ENCODE results near the gene SOD2.
"Not testable (repeated sequence)": the region's sequence is repeated elsewhere in the genome, so short reads cannot be mapped to it uniquely, and the experiment has no call there.

SOD2 gene

DNA sequence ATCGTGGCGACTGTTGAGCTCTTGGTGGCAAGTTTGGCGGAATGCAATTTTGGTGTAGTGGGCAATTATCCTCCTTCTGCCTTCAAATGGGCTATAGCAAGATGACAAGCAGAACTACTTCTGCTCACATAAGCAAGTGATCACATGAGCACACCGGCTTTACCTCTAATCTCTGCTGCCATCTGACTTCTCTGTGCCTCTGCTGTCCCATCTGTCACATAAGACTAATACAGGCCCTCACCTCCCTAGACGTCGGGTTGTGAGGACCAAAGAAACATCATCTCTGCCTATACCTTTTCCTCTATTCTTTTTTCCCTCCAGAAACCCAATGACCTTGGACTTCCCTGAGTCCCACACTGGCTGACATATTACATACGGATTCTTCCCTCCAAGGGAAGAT, 20.9 kb upstream of the SOD2 start:
- no peaks in the 10 kb centered on the region for H3K27me3 ChIP-seq (replicated peaks; ENCODE audit: control insufficient read depth, insufficient read depth, low read length)
- no peak for DNase-seq (ENCODE audit: extremely low read depth, insufficient read length)
- no peaks in the 10 kb centered on the region for H3K36me3 ChIP-seq (ENCODE audit: control insufficient read depth, insufficient read depth, low read length)
- TF ChIP-seq, protein P1, sequence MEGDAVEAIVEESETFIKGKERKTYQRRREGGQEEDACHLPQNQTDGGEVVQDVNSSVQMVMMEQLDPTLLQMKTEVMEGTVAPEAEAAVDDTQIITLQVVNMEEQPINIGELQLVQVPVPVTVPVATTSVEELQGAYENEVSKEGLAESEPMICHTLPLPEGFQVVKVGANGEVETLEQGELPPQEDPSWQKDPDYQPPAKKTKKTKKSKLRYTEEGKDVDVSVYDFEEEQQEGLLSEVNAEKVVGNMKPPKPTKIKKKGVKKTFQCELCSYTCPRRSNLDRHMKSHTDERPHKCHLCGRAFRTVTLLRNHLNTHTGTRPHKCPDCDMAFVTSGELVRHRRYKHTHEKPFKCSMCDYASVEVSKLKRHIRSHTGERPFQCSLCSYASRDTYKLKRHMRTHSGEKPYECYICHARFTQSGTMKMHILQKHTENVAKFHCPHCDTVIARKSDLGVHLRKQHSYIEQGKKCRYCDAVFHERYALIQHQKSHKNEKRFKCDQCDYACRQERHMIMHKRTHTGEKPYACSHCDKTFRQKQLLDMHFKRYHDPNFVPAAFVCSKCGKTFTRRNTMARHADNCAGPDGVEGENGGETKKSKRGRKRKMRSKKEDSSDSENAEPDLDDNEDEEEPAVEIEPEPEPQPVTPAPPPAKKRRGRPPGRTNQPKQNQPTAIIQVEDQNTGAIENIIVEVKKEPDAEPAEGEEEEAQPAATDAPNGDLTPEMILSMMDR (IDR thresholded peaks at IDR 0.05; ENCODE audit: insufficient read depth, low read length, poor library complexity, severe bottlenecking): no peak
- H3K4me3 ChIP-seq (replicated peaks; ENCODE audit: low read depth, low read length): no peak overlapping the region

DNA sequence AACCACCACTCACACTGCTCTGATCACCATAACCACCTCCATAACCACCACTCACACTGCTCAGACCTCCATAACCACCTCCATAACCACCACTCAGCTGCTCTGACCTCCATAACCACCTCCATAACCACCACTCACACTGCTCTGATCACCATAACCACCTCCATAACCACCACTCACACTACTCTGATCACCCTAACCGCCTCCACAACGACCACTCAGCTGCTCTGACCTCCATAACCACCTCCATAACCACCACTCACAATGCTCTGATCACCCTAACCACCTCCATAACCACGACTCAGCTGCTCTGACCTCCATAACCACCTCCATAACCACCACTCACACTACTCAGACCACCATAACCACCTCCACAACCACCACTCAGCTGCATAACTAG, 19.3 kb upstream of the SOD2 start:
- H3K36me3 ChIP-seq (ENCODE audit: control insufficient read depth, insufficient read depth, low read length); H3K27me3 ChIP-seq (replicated peaks; ENCODE audit: control insufficient read depth, insufficient read depth, low read length); DNase-seq (ENCODE audit: extremely low read depth, insufficient read length); H3K4me3 ChIP-seq (replicated peaks; ENCODE audit: low read depth, low read length): not testable (repeated sequence)

DNA sequence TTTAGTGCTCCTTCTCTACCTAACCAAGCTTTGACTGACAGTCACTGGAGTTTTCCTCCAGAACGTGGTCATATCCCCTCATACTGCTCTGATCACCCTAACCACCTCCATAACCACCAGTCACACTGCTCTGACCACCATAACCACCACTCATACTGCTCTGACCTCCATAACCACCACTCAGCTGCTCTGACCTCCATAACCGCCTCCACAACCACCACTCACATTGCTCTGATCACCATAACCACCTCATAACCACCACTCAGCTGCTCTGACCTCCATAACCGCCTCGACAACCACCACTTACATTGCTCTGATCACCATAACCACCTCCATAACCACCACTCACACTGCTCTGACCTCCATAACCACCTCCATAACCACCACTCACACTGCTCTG, 17.6 kb upstream of the SOD2 start:
- not testable (repeated sequence) for H3K4me3 ChIP-seq (replicated peaks; ENCODE audit: low read depth, low read length); H3K36me3 ChIP-seq (ENCODE audit: control insufficient read depth, insufficient read depth, low read length); DNase-seq (ENCODE audit: extremely low read depth, insufficient read length); H3K27me3 ChIP-seq (replicated peaks; ENCODE audit: control insufficient read depth, insufficient read depth, low read length)

DNA sequence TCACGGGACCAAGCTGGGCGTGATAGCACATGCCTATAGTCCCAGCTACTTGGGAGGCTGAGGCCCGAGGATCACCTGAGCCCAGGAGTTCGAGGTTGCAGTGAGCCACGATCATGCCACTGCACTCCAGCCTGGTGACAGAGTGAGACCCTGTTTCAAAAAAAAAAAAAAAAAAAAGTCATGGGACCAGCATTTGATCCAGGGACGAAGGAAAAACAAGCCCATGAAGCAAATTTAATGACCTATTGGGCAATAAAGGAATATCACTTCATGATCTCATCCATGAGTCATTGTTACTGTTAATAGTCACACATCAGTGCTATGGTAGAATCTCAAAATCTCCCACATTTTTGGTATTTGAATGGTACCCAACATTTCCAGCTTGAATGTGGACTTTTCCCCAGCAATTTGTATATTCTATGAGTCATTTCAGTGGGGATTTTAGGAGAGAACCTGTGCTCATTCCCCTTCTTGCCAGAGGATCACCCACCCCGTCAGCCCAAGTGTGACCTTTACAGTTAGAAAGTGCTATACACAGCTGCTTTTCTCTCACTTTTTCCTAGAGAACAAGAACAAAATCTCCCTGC, 8.5 kb upstream of the SOD2 start:
- DNase-seq (ENCODE audit: extremely low read depth, insufficient read length): no peak
- TF ChIP-seq, protein P1 (IDR thresholded peaks at IDR 0.05; ENCODE audit: insufficient read depth, low read length, poor library complexity, severe bottlenecking): no peak
- no peaks in the 10 kb centered on the region for H3K27me3 ChIP-seq (replicated peaks; ENCODE audit: control insufficient read depth, insufficient read depth, low read length)
- H3K36me3 ChIP-seq (ENCODE audit: control insufficient read depth, insufficient read depth, low read length): no peaks in the 10 kb centered on the region
- H3K4me3 ChIP-seq (replicated peaks; ENCODE audit: low read depth, low read length): no peak overlapping the region

DNA sequence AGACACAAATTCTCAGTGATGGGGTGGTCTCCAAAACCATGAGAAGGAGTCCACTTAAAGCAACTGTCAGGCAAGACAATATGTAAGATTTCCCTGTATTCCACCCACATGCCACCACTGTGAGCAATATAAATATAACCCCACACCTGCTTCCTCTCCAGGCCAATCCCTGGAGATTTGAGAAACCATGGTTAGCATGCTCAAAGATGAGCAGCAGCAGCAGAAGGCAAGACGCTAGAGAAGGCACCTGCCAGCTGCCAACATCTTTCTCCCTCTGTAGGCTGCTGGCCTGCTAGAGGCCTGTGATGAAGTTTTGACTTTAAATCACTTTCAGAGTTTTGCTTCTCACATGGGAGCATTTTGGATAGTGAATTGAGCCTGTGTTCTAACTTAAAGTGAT, 7.9 kb upstream of the SOD2 start:
- Histone ChIP-seq H3K27me3 (replicated peaks; ENCODE audit: control insufficient read depth, insufficient read depth, low read length) (no peaks in the 10 kb centered on the region), H3K36me3 (ENCODE audit: control insufficient read depth, insufficient read depth, low read length) (no peaks in the 10 kb centered on the region), H3K4me3 (replicated peaks; ENCODE audit: low read depth, low read length) (no peak overlapping the region)
- no peak for DNase-seq (ENCODE audit: extremely low read depth, insufficient read length)
- TF ChIP-seq, protein P1 (IDR thresholded peaks at IDR 0.05; ENCODE audit: insufficient read depth, low read length, poor library complexity, severe bottlenecking): no peak

DNA sequence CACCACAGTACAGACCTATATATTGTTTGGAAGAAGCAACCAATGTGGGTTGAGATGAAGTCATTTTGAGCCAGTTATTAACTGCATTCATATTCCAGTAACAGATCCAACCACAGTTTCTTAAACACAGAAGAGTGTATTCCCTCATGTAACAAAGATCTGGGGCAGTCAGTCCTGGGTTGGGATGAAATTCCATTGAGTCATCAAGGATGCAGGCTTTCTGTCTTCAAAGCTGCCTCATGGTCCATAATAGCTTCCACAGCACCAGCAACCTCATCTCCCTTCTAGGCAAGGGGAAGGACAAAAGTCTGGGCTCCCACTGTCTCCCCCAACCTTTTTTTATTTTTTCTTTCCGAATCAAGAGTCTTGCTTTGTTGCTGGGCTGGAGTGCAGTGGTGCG, 2.9 kb upstream of the SOD2 start:
- H3K36me3 ChIP-seq (ENCODE audit: control insufficient read depth, insufficient read depth, low read length): no peaks in the 10 kb centered on the region
- DNase-seq (ENCODE audit: extremely low read depth, insufficient read length): no peak
- TF ChIP-seq, protein P1 (IDR thresholded peaks at IDR 0.05; ENCODE audit: insufficient read depth, low read length, poor library complexity, severe bottlenecking): no peak
- H3K4me3 ChIP-seq (replicated peaks; ENCODE audit: low read depth, low read length): no peak overlapping the region
- H3K27me3 ChIP-seq (replicated peaks; ENCODE audit: control insufficient read depth, insufficient read depth, low read length): no peaks in the 10 kb centered on the region

DNA sequence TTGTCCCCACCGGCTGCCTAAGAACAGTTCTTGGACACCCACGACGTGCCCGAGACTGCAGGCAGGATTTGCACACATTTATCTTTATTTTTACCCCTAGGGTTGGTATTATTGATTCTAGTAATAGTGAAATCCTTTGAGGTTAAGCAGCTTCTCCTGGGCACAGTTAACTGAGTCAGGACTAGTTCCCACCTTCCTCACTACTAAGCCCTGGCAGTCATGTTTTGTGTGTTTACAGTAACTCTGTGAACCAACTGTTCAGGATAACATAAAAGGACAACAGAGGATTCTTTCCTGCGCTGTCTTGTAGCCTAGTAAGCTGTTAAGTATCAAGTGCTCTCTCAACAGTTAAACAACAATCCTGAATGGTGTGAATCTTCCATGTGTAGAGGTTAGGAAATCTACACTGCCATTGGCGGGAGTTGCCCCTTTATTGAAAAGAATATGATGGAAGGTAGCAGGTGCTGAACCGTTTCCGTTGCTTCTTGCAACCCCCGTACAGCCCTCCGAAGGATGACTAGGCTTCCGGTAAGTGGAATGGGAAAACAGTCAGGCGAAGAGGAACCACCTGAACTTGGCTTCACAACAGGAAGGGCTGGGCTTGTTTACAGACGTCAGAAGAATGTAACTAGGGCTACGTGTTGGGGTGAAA, 979 bp upstream of the SOD2 start:
- Histone ChIP-seq H3K27me3 (replicated peaks; ENCODE audit: control insufficient read depth, insufficient read depth, low read length) (no peaks in the 10 kb centered on the region), H3K4me3 (replicated peaks; ENCODE audit: low read depth, low read length) (peak overlapping the region; percentile 78), H3K36me3 (ENCODE audit: control insufficient read depth, insufficient read depth, low read length) (peaks cover under 1% of the 10 kb centered on the region)
- TF ChIP-seq, protein P1 (IDR thresholded peaks at IDR 0.05; ENCODE audit: insufficient read depth, low read length, poor library complexity, severe bottlenecking): no peak
- no peak for DNase-seq (ENCODE audit: extremely low read depth, insufficient read length)
